Measurements from ENCODE around the gene CD36. TPM values are rescaled to one million over a fixed set of nuclear protein-coding genes. Genes with fewer than 3 reads are reported as not detected.
A peak's percentile ranks its signal among the peaks of the same experiment; 100 is the strongest.

CD36 gene
- total and polyA plus RNA-seq, 4 donors, result 40.1 to 726 (median 115) TPM

GRCh38 chr7:80641548-80641947 is 3.1 kb downstream of the CD36 start:
- TF ChIP-seq CTCF (IDR thresholded peaks at IDR 0.05; ENCODE audit: control extremely low read depth, extremely low read depth), result no peak
- H3K9ac ChIP-seq (ENCODE audit: insufficient read depth in 1 of 2, low read length in 2 of 2), result no peak overlapping the region
- peak overlapping the region in 1 of 2 donors; percentile 70 for H3K27ac ChIP-seq (ENCODE audit: low read depth in 1 of 2, low read length in 1 of 2)

GRCh38 chr7:80642871-80643270 is 4.4 kb downstream of the CD36 start:
- Histone ChIP-seq H3K9me3 (ENCODE audit: control insufficient read depth in 4 of 4, insufficient read depth in 3 of 4, low read length in 3 of 4) (no peaks in the 10 kb centered on the region), H3K27me3 (ENCODE audit: control insufficient read depth in 3 of 3, insufficient read depth in 3 of 3, low read length in 2 of 3) (no peaks in the 10 kb centered on the region), H3K9ac (ENCODE audit: insufficient read depth in 1 of 2, low read length in 2 of 2) (no peak overlapping the region), H3K4me3 (no peak overlapping the region), H3K27ac (ENCODE audit: low read depth in 1 of 2, low read length in 1 of 2) (peak overlapping the region in 1 of 2 donors; percentile 72), H3K4me1 (ENCODE audit: control insufficient read depth in 5 of 5, insufficient read depth in 5 of 5, low read length in 5 of 5) (peaks cover 0 to 14% (median 0%) of the 10 kb centered on the region in 5 donors), H3K36me3 (ENCODE audit: control insufficient read depth in 4 of 4, insufficient read depth in 4 of 4, low read length in 4 of 4) (peaks cover 0 to 4% (median 0%) of the 10 kb centered on the region in 4 donors)
- WGBS, 2 donors, result 83 to 94% methylated on average over 1 of the region's 1 CpG
- DNase-seq, result no peak
- no peak for ATAC-seq (ENCODE audit: insufficient read depth, low FRiP score)
- TF ChIP-seq CTCF (IDR thresholded peaks at IDR 0.05; ENCODE audit: control extremely low read depth, extremely low read depth), result no peak

More at GRCh38 chr7:80641548-80641947, 3.1 kb downstream of the CD36 start:
- H3K4me1 ChIP-seq (ENCODE audit: control insufficient read depth in 5 of 5, insufficient read depth in 5 of 5, low read length in 5 of 5), result peaks cover 0 to 11% (median 0%) of the 10 kb centered on the region in 5 donors
- no peaks in the 10 kb centered on the region for H3K27me3 ChIP-seq (ENCODE audit: control insufficient read depth in 3 of 3, insufficient read depth in 3 of 3, low read length in 2 of 3)
- DNase-seq (no peak), ATAC-seq (ENCODE audit: insufficient read depth, low FRiP score) (no peak)
- H3K36me3 ChIP-seq (ENCODE audit: control insufficient read depth in 4 of 4, insufficient read depth in 4 of 4, low read length in 4 of 4), result no peaks in the 10 kb centered on the region
- H3K4me3 ChIP-seq, result no peak overlapping the region
- H3K9me3 ChIP-seq (ENCODE audit: control insufficient read depth in 4 of 4, insufficient read depth in 3 of 4, low read length in 3 of 4), result no peaks in the 10 kb centered on the region

- Histone ChIP-seq H3K27ac (ENCODE audit: low read depth in 1 of 2, low read length in 1 of 2) (peak overlapping the region in 1 of 2 donors; percentile 72), H3K9me3 (ENCODE audit: control insufficient read depth in 4 of 4, insufficient read depth in 3 of 4, low read length in 3 of 4) (no peaks in the 10 kb centered on the region), H3K9ac (ENCODE audit: insufficient read depth in 1 of 2, low read length in 2 of 2) (no peak overlapping the region), H3K4me3 (no peak overlapping the region), H3K4me1 (ENCODE audit: control insufficient read depth in 5 of 5, insufficient read depth in 5 of 5, low read length in 5 of 5) (peaks cover 0 to 14% (median 0%) of the 10 kb centered on the region in 5 donors), H3K36me3 (ENCODE audit: control insufficient read depth in 4 of 4, insufficient read depth in 4 of 4, low read length in 4 of 4) (peaks cover 0 to 4% (median 0%) of the 10 kb centered on the region in 4 donors), H3K27me3 (ENCODE audit: control insufficient read depth in 3 of 3, insufficient read depth in 3 of 3, low read length in 2 of 3) (no peaks in the 10 kb centered on the region)
- DNase-seq (no peak), ATAC-seq (ENCODE audit: insufficient read depth, low FRiP score) (no peak)
- no peak for TF ChIP-seq CTCF (IDR thresholded peaks at IDR 0.05; ENCODE audit: control extremely low read depth, extremely low read depth)
- WGBS, 2 donors, result 40 to 67% methylated on average over 5 of the region's 5 CpGs
These were observed 5.0 kb downstream of the CD36 start for GRCh38 chr7:80643336-80643915.

DNA sequence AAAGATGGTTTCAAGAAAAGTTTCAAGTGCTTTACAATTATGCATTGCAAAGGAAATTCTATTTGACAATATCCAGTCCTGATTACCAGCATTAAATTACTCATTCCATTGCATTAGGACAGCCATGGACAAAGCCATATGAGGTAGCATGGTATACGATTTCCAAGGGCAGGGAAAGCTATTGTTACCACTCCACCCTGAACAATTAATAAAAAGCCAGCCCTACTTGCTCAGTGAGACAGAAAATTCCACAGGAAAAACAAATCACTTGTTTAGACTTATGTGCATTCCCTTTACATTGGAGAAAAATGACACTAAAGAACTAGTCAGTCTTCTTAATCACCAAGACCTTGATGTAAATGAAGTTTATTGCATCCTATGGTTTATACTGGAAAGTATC is 5.6 kb downstream of the CD36 start:
- H3K27ac ChIP-seq (ENCODE audit: low read depth in 1 of 2, low read length in 1 of 2), result peak overlapping the region in 1 of 2 donors; percentile 49
- H3K36me3 ChIP-seq (ENCODE audit: control insufficient read depth in 4 of 4, insufficient read depth in 4 of 4, low read length in 4 of 4), result peaks cover 0 to 4% (median 0%) of the 10 kb centered on the region in 4 donors
- no peak overlapping the region for H3K9ac ChIP-seq (ENCODE audit: insufficient read depth in 1 of 2, low read length in 2 of 2)
- no peak overlapping the region for H3K4me3 ChIP-seq
- H3K27me3 ChIP-seq (ENCODE audit: control insufficient read depth in 3 of 3, insufficient read depth in 3 of 3, low read length in 2 of 3), result no peaks in the 10 kb centered on the region
- peaks cover 0 to 14% (median 0%) of the 10 kb centered on the region in 5 donors for H3K4me1 ChIP-seq (ENCODE audit: control insufficient read depth in 5 of 5, insufficient read depth in 5 of 5, low read length in 5 of 5)
- TF ChIP-seq CTCF (IDR thresholded peaks at IDR 0.05; ENCODE audit: control extremely low read depth, extremely low read depth), result no peak
- no peak for DNase-seq
- no peak for ATAC-seq (ENCODE audit: insufficient read depth, low FRiP score)
- no peaks in the 10 kb centered on the region for H3K9me3 ChIP-seq (ENCODE audit: control insufficient read depth in 4 of 4, insufficient read depth in 3 of 4, low read length in 3 of 4)
- WGBS, 2 donors, result 62 to 71% methylated on average over 1 of the region's 1 CpG
